Stimulated activated CD8-positive, alpha-beta memory T cell treated with anti-CD3 and anti-CD28 coated beads, Interleukin-12 subunit alpha, Interleukin-12 subunit beta, amount 100 ng/mL, for 1 hour (primary cell): ENCODE results near the gene RBMS3.
"Not testable (repeated sequence)": the region's sequence is repeated elsewhere in the genome, so short reads cannot be mapped to it uniquely, and the experiment has no call there.

ENCODE experiments used
- DNase-seq: peaks from one replicate; pipeline ENCODE4 v3.0.0-alpha.2; 2020; ENCODE audit warnings: low read depth

RBMS3 gene

GRCh38 chr3:29484633-29485032 is 203.8 kb downstream of the RBMS3 start:
- no peak for DNase-seq

DNA sequence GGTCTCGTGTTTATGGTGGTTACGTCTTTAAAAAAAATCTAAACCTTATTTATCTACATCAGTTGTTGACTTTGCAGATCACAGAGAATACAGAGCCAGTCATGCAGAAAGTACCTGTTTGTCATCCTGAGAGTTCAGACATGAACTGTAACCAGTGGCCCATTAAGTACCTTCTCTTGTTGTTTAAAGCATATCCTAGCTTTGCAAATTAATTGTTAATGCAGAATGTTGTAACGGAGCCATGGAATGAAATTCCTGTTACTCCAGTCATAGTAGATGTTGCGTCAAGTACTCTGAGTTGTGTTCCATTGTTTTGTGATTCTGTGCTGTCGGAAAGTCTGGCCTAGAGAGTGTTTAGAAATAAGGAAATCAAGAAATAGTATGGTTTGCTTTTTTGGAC is 205.2 kb downstream of the RBMS3 start:
- DNase-seq = no peak

DNA sequence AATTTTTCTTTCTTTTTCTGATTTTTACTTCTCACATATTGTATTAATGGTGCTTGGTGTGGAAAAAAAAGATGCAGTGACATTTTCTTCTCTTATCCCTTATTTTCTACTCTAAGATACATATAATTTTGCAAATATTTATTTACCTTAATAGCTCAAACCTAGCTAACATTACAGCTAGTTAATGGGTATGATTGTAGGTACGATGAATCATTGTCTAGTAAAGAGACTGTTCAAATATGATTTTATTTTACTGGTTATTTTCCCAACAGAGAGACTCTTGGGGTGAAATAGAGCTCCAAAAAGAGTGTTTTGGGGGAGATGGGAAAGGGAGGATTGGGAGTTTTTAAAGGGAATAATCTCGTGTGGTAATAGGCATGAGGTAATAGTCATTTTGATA is 206.0 kb downstream of the RBMS3 start:
- no peak for DNase-seq

DNA sequence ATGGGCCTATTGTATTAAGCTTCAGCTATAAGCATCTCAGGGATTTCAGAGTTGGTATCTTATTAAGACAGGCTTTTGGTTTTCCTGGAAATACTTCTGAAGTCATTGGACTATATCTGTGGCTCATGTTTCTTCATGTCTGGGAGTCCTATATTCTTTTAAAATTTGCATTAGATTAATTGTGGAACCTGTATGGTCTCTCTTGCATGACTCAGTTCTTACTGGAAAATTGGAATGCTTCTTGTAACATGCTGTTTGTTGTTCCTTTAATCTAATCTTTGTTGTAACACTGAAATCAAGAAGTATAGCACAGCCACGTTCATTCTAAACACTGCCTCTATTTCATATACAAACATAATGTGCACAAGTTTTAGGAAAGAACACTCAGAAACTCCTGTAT is 208.1 kb downstream of the RBMS3 start:
- DNase-seq = no peak

DNA sequence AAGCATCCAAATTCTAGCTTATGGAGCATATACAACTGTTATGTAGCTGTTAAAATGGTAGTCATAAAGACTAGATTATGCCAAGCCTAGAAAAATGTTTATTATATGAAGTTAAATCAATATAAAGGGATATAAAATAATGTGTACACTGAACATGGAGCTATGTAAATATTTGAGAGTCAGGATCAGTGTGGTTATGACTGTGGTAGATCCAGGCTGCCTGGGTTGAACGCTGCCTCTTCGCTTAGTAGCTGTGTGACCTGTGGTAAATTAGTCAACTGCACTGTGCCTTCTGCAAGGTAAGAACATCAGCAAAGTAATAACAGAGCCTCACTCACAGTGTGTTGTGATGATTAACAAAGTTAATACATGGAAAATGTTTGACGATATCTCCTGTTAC is 212.2 kb downstream of the RBMS3 start:
- no peak for DNase-seq

GRCh38 chr3:29494305-29495036 is 213.6 kb downstream of the RBMS3 start:
- no peak for DNase-seq

DNA sequence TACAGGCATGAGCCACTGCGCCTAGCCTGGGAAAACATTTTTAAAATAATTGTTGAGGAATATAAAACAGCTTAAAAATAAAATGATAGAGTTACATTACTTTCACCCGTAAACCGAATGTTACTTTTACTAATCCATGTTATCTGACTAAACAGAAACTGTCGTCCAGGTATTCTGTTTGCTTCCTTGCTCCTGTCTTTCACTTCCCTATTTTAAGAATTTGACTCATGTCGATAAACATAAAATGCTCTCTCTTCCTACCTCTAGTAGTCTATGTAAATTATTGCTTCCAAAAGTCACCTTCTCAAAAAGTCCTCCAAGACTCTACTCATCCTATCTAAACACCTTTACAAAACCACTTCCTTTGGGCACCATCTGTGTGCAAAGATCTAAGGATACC is 216.4 kb downstream of the RBMS3 start:
- DNase-seq = no peak

DNA sequence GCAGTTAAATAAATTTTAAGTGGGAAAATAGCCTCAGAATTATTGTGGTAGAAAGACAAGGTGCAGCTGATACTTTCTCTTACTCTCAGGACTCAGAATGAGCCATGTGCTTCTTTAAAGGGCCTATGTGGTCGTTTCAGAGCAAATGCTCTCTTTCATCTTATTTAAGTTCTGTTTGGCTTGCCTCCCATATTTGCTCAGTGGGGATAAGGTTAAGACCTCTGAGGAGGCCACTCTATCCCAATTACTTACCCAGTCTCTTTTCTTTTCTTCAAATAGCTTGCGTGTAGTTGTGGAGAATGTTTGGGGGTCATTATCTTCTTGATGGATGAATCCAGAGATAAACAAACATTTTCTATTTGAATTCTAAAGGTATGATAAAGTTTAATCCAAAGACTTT is 221.9 kb downstream of the RBMS3 start:
- DNase-seq = no peak

- DNase-seq = no peak
Observed at GRCh38 chr3:29503314-29503713, 222.4 kb downstream of the RBMS3 start.

GRCh38 chr3:29503958-29504357 is 223.1 kb downstream of the RBMS3 start:
- DNase-seq = no peak

DNA sequence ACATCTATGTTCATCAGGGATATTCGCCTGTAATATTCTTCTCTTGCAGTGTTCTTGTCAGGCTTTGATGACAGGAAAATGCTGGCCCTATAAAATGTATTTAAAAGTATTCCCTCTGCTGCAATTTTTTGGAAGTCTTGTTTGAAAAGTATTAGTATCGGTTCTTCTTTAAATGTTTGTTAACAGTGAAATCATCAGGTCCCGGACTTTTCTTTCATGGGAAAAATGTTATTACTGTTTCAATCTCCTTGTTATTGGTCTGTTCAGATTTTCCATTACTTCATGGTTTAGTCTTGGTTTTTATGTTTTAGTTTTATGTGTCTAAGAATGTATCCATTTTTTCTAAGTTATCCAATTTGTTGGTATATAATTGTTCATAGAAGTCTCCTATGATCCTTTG is 225.6 kb downstream of the RBMS3 start:
- no peak for DNase-seq

DNA sequence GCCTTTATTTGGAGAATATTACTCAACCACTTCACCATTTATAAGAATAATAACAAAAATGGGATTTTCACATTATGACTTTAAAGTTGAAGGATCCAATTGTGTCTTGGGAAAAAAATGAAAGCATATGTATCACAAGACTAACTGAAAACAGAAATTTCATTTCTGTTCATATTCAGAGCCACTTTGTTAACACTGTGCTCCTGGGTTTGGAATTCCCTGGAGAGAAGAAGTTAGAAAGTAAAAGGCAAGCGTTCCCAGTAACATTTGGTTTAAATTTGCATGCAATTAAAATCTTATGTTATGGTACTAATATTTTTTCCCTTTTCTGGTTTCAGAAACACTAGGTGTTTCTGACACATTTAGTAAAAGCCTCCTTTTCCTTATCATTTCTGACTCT is 230.8 kb downstream of the RBMS3 start:
- no peak for DNase-seq

- DNase-seq = no peak
Observed at GRCh38 chr3:29512641-29513040, 231.8 kb downstream of the RBMS3 start.

GRCh38 chr3:29513236-29513635 is 232.4 kb downstream of the RBMS3 start:
- no peak for DNase-seq

DNA sequence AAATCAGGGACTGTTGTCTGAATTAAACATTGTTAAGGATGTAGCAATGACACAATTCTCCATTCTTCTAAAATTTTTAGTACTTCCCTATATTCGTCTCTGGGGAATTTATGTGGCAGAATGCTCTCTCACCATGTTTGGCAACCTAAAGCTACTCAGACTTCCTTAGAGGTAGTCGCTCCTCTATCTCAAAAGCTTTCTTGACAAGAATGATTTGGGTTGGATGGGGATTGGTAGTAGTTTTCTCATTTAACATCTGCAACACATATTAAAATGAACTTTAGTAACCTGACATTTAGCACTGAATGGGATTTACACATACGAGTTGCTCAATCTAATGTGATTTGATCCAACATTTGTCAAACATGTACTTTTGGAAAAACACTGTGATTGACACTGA is 233.3 kb downstream of the RBMS3 start:
- DNase-seq = no peak

- no peak for DNase-seq
Observed at GRCh38 chr3:29514912-29515311, 234.0 kb downstream of the RBMS3 start.

DNA sequence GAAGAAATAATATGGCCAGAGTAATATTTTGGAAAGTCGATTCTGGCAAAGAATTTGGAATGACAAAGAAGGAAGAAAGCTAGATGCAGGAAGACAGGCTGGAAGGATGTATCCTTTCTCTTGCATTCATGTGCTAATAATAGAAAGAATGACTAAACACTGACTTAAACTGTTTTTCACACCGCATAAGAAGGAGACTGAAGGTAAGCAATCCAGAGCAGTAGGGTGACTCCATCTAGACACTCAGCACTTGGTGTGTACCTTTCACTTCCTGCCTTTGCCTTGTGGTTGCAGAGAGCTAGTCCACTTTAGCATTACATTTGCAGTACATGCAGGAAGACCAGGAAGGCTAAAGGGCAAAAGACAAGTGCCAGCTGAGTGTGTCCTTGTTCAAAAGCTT is 234.6 kb downstream of the RBMS3 start:
- DNase-seq = no peak

DNA sequence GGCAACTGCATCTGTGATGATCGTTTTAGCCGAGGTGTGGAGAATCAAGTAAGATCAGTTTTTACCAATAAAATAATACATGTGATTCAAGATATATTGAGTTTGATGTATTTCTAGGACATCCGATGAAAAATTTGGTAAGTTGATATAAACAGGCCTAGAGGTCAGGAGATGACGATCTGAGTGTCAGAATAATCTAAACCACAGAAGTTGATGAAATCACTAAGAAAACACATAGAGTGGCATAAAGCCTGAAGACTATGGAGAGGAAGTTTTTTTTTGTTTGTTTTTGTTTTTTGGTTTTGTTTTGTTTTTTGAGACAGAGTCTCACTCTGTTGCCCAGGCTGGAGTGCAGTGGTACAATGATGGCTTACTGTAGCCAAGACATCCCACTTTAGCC is 235.3 kb downstream of the RBMS3 start:
- DNase-seq = no peak

DNA sequence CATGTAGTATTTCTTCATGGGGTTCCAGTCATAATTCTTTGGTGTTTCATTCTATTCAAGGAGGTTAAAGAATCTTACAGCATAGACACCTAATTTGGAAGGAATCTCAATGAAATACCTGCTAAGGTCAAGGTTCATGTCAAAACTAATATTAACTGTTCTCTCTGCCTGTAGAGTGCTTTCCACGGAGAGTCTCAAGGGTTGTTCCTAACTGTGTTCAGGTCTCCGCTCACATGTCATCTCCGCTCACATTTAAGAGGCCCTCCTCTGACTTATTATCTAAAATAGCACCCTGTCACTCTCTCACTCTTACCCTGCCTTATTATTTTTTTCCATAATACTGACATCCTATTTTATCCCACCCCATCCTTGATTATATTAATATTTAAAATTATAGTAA is 239.9 kb downstream of the RBMS3 start:
- DNase-seq = no peak

DNA sequence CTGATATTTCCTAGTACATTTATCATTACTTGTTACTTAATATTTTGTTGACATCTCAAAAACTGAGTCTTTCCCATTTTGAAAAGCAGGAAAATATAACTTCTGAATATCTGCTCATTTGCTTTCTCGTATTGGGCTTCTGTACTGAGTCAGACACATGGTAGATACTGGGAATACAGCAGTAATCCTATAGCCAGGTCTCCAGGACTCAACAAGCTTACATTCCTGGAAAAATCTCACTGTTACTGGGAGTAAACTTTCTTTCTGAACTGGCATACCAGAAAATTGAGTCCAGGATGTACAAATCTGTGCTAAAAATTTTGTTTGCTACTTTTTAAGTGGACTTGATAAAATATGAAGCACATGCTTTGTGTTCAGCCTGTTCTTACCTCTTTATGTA is 240.4 kb downstream of the RBMS3 start:
- DNase-seq = no peak

- DNase-seq = no peak
Observed at GRCh38 chr3:29521751-29522150, 240.9 kb downstream of the RBMS3 start.

DNA sequence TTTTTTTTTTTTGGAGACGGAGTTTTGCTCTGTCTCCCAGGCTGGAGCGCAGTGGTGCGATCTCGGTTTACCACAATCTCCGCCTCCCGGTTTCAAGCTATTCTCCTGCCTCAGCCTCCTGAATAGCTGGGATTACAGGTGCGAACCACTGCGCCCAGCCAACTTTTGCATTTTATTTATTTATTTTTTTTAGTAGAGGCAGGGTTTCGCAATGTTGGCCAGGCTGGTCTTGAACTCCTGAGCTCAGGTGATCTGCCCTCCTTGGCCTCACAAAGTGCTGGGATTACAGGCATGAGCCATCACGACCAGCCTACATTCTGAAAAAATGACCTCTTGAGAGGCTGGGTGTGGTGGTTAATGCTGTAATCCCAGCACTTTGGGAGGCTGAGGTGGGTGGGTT is 243.6 kb downstream of the RBMS3 start:
- not testable (repeated sequence) for DNase-seq

- DNase-seq = no peak
Observed at GRCh38 chr3:29525254-29525881, 244.5 kb downstream of the RBMS3 start.

- no peak for DNase-seq
Observed at GRCh38 chr3:29527246-29527645, 246.4 kb downstream of the RBMS3 start.
